GM19351 (cell line): ENCODE results near the gene TPO.
"Not testable (repeated sequence)": the region's sequence is repeated elsewhere in the genome, so short reads cannot be mapped to it uniquely, and the experiment has no call there.

Source experiments
- ATAC-seq: cut with Tn5 transposase; IDR thresholded peaks from one replicate; pipeline ENCODE4 v1.9.1; 2021; ENCODE audit warnings: mild to moderate bottlenecking, moderate library complexity; ENCODE audit not compliant: unreplicated experiment

TPO gene

GRCh38 chr2:1413156-1413710, at the start of gene TPO:
TSS of gene TPO (plus strand) at chr2:1413463. CDS start at chr2:1414409, 946 bp downstream.
- ATAC-seq, result no peak

- ATAC-seq, result no peak
Measured at GRCh38 chr2:1366546-1367134, 46.6 kb upstream of the TPO start.

GRCh38 chr2:1367601-1368000, 45.7 kb upstream of the TPO start:
- no peak for ATAC-seq

- no peak for ATAC-seq
Measured at GRCh38 chr2:1369905-1370304, 43.4 kb upstream of the TPO start.

GRCh38 chr2:1370461-1370860, 42.8 kb upstream of the TPO start:
- ATAC-seq, result no peak

- no peak for ATAC-seq
Measured at GRCh38 chr2:1371082-1371481, 42.2 kb upstream of the TPO start.

- ATAC-seq, result no peak
Measured at GRCh38 chr2:1373830-1374229, 39.4 kb upstream of the TPO start.

- ATAC-seq, result no peak
Measured at GRCh38 chr2:1374287-1374686, 39.0 kb upstream of the TPO start.

GRCh38 chr2:1375794-1376193, 37.5 kb upstream of the TPO start:
- ATAC-seq, result no peak

GRCh38 chr2:1377473-1377872, 35.8 kb upstream of the TPO start:
- no peak for ATAC-seq

- ATAC-seq, result no peak
Measured at GRCh38 chr2:1378456-1379150, 34.7 kb upstream of the TPO start.

GRCh38 chr2:1381644-1382043, 31.6 kb upstream of the TPO start:
- no peak for ATAC-seq

- ATAC-seq, result not testable (repeated sequence)
Measured at GRCh38 chr2:1387954-1388725, 25.1 kb upstream of the TPO start.

- not testable (repeated sequence) for ATAC-seq
Measured at GRCh38 chr2:1390118-1390517, 23.1 kb upstream of the TPO start.

- no peak for ATAC-seq
Measured at GRCh38 chr2:1393321-1393720, 19.9 kb upstream of the TPO start.

- no peak for ATAC-seq
Measured at GRCh38 chr2:1394709-1395408, 18.4 kb upstream of the TPO start.

GRCh38 chr2:1397350-1397749, 15.9 kb upstream of the TPO start:
- no peak for ATAC-seq

GRCh38 chr2:1398191-1398590, 15.1 kb upstream of the TPO start:
- no peak for ATAC-seq

GRCh38 chr2:1400943-1401735, 12.1 kb upstream of the TPO start:
- no peak for ATAC-seq

- no peak for ATAC-seq
Measured at GRCh38 chr2:1402064-1402463, 11.2 kb upstream of the TPO start.
